ENCODE data around the gene AMN1. TPM values are rescaled to one million over a fixed set of nuclear protein-coding genes. Genes with fewer than 3 reads are reported as not detected.

The AMN1 gene
- total RNA-seq, 1 experiment from 2014 or later: 12.1 TPM

DNA sequence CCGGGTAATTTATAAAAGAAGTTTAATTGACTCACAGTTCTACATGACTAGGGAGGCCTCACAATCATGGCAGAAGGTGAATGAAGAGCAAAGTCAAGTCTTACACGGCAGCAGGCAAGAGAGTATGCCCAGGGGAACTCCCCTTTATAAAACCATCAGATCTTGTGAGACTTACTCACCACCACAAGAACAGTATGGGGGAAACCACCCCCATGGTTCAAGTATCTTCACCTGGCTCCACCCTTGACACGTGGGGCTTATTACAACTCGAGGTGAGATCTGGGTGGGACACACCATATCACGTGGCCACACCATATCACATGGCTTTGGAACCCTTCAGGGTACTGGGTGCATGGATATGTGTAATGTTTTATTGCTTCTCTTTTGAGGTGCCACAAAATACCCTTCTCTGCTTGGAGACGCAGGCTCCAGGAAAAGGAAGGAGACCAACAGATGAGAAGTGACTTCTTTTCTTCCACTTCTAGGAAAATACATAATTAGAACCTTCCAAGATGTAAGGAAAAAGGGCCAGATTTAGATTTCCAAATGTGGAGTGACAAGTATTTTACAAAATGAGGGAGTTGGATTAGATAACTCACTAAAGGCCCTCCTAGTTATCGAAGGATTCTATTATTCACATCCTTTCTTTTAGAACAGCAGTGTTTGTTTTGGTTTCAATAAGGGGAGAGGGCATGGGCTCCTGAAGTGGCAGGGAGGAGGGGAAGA lies 102.4 kb downstream of the AMN1 start:
- POLR2A ChIA-PET: no interaction called here
- H3K4me3 Mint-ChIP-seq: no peak overlapping the region
- no peaks in the 10 kb centered on the region for H3K4me1 Mint-ChIP-seq

GRCh38 chr12:31622038-31622437 lies 106.8 kb downstream of the AMN1 start:
- ChIA-PET CTCF (no interaction called here), POLR2A (no interaction called here)
- no peak for TF ChIP-seq ZNF121 (CRISPR knock-in tag; IDR thresholded peaks at IDR 0.05)
- TF ChIP-seq EMX1 (CRISPR knock-in tag; IDR thresholded peaks at IDR 0.05): no peak
- no peak for TF ChIP-seq MYBL2 (CRISPR knock-in tag; IDR thresholded peaks at IDR 0.05)
- TF ChIP-seq, protein P1, sequence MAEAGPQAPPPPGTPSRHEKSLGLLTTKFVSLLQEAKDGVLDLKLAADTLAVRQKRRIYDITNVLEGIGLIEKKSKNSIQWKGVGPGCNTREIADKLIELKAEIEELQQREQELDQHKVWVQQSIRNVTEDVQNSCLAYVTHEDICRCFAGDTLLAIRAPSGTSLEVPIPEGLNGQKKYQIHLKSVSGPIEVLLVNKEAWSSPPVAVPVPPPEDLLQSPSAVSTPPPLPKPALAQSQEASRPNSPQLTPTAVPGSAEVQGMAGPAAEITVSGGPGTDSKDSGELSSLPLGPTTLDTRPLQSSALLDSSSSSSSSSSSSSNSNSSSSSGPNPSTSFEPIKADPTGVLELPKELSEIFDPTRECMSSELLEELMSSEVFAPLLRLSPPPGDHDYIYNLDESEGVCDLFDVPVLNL (CRISPR knock-in tag; IDR thresholded peaks at IDR 0.05; ENCODE audit: borderline replicate concordance, low read depth): no peak
- no peak for TF ChIP-seq SP1 (CRISPR knock-in tag; conservative IDR thresholded peaks at IDR 0.05)
- TF ChIP-seq SMAD4 (CRISPR knock-in tag; IDR thresholded peaks at IDR 0.05): no peak
- TF ChIP-seq ZNF317 (CRISPR knock-in tag; IDR thresholded peaks at IDR 0.05; ENCODE audit: borderline replicate concordance, low read depth): no peak
- TF ChIP-seq, protein P2, sequence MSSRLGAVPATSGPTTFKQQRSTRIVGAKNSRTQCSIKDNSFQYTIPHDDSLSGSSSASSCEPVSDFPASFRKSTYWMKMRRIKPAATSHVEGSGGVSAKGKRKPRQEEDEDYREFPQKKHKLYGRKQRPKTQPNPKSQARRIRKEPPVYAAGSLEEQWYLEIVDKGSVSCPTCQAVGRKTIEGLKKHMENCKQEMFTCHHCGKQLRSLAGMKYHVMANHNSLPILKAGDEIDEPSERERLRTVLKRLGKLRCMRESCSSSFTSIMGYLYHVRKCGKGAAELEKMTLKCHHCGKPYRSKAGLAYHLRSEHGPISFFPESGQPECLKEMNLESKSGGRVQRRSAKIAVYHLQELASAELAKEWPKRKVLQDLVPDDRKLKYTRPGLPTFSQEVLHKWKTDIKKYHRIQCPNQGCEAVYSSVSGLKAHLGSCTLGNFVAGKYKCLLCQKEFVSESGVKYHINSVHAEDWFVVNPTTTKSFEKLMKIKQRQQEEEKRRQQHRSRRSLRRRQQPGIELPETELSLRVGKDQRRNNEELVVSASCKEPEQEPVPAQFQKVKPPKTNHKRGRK (CRISPR knock-in tag; IDR thresholded peaks at IDR 0.05; ENCODE audit: borderline replicate concordance): no peak
- no peak for TF ChIP-seq FOXJ3 (CRISPR knock-in tag; IDR thresholded peaks at IDR 0.05; ENCODE audit: borderline replicate concordance)
- TF ChIP-seq MXD4 (CRISPR knock-in tag; IDR thresholded peaks at IDR 0.05; ENCODE audit: borderline replicate concordance): no peak
- TF ChIP-seq, protein P3, sequence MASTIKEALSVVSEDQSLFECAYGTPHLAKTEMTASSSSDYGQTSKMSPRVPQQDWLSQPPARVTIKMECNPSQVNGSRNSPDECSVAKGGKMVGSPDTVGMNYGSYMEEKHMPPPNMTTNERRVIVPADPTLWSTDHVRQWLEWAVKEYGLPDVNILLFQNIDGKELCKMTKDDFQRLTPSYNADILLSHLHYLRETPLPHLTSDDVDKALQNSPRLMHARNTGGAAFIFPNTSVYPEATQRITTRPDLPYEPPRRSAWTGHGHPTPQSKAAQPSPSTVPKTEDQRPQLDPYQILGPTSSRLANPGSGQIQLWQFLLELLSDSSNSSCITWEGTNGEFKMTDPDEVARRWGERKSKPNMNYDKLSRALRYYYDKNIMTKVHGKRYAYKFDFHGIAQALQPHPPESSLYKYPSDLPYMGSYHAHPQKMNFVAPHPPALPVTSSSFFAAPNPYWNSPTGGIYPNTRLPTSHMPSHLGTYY (CRISPR knock-in tag; IDR thresholded peaks at IDR 0.05): no peak
- Mint-ChIP-seq H3K27ac (no peak overlapping the region), H3K4me3 (no peak overlapping the region), H3K27me3 (ENCODE audit: low read depth) (no peaks in the 10 kb centered on the region), H3K36me3 (no peaks in the 10 kb centered on the region), H3K9me3 (no peaks in the 10 kb centered on the region), H3K4me1 (no peaks in the 10 kb centered on the region)
- ATAC-seq (no peak), DNase-seq (ENCODE audit: low spot score) (no peak)

More for the DNA sequence above, 102.4 kb downstream of the AMN1 start:
- CTCF ChIA-PET: no interaction called here
- H3K27me3 Mint-ChIP-seq (ENCODE audit: low read depth): no peaks in the 10 kb centered on the region
- H3K36me3 Mint-ChIP-seq: no peaks in the 10 kb centered on the region
- ATAC-seq (no peak), DNase-seq (ENCODE audit: low spot score) (no peak)
- peak overlapping the region; percentile 36; the same call in 1 of the 2 replicates for H3K27ac Mint-ChIP-seq
- TF ChIP-seq, protein P4, sequence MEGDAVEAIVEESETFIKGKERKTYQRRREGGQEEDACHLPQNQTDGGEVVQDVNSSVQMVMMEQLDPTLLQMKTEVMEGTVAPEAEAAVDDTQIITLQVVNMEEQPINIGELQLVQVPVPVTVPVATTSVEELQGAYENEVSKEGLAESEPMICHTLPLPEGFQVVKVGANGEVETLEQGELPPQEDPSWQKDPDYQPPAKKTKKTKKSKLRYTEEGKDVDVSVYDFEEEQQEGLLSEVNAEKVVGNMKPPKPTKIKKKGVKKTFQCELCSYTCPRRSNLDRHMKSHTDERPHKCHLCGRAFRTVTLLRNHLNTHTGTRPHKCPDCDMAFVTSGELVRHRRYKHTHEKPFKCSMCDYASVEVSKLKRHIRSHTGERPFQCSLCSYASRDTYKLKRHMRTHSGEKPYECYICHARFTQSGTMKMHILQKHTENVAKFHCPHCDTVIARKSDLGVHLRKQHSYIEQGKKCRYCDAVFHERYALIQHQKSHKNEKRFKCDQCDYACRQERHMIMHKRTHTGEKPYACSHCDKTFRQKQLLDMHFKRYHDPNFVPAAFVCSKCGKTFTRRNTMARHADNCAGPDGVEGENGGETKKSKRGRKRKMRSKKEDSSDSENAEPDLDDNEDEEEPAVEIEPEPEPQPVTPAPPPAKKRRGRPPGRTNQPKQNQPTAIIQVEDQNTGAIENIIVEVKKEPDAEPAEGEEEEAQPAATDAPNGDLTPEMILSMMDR (IDR thresholded peaks at IDR 0.05): no peak
- no peaks in the 10 kb centered on the region for H3K9me3 Mint-ChIP-seq

Other genes starting within 250 kb of the AMN1 start
- gene DENND5B, start 137.9 kb downstream of the AMN1 start, total RNA-seq (2021): 12.7 to 15.2 TPM (median 13.8 TPM) in 3 replicates
- 2.0 to 2.2 TPM (median 2.1 TPM) in 3 replicates for gene ETFBKMT, start 69.3 kb downstream of the AMN1 start, total RNA-seq (2021)
- gene RESF1, start 230.4 kb upstream of the AMN1 start, total RNA-seq (2021): 78.1 to 91.4 TPM (median 79.9 TPM) in 3 replicates